Activated naive CD4-positive, alpha-beta T cell (primary cell): ENCODE measurements around the gene C1QC.

Experiments used
- DNase-seq, 4 experiments: peaks; one replicate each; lab custom pipeline; 2025; lab: John Stamatoyannopoulos, UW

Gene C1QC

DNA sequence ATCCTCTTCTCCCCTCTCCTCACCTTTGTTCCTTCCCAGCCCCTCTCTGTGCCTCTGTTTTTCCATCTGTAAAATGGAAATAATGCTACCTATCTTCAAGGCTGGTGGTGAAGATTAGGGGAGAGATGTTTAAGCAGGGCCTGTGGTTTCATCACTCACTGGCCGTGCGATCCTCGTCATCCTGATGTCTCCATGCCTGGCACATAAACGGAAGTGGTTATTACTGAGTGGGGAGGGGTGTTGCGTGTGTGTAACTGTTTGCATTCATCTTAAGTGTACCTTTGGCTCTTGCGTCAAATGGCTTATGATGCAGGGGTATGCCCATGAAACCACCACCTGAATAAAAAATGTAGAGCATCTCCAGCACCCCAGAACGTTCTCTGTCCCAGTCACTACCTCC, 24.2 kb upstream of the C1QC start:
- DNase-seq: no peak

DNA sequence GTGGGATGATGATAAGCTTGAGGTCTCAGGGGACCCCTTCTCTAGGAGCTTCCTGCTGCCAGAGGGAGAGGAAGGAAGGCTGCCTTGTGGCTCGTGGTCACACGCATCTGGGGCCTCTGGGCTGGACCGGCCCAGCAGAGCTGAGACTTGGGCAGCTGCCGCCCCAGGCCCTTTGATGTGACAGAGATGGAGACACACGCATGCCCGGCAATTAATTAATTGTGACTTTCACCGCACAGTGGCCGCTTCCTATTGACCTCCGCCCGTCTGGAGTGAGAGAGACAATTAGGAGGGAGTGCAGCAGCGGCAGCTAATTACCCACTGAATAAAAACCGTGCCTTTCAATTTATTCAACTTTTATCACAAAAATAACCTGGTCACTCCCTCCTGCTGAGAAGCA, 23.6 kb upstream of the C1QC start:
- DNase-seq: no peak

DNA sequence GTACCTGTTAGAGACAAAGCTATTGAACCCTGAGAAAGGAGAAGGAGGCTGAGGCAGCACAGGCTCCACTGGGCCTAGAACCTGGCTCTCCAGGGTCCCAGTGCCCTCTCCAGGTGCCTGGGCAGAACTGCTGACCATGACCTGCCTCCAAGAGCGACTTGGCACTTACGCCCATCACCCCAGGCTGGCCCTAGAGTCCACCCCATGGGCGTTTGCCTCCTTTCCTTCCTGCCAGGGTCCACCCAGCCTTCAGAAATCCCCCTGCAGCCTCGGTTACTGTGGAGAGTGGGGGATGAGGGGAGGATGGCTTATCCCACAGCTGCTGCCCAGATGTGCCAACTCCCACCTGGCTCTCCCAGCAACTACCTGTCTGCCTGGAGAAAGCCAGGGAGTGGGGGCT, 21.7 kb upstream of the C1QC start:
- no peak for DNase-seq

DNA sequence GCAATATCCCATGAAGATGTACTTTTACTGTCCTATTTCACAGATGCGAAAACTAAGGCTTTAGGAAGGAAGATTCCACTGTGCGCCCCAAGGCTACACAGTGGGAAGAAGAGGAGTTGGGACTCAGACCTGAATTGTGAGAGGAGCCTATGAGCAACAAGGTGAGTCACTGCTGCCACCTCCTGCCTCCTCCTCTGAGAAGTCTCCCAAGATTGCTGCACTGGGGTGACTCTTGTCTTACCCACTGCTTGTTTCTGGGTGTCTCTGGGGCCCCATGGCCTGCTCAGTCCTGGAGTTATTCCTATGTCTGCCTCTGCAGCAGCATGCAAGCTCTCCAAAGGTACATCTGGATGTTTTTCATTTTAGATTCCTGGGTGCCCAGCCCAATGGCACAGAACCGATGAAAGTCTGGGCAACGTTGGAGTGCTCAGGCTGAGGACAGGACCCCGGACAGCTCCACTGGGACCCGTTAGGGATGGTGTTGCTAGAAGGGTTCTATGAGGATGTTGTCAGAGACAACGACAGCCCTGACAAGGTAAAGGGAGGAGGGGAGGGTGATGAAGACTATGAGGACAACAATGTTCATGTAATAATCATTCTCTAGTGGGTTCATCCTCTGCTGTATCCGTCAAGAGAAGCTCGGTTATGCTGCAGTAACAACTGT, 18.0 kb upstream of the C1QC start:
- DNase-seq: no peak

DNA sequence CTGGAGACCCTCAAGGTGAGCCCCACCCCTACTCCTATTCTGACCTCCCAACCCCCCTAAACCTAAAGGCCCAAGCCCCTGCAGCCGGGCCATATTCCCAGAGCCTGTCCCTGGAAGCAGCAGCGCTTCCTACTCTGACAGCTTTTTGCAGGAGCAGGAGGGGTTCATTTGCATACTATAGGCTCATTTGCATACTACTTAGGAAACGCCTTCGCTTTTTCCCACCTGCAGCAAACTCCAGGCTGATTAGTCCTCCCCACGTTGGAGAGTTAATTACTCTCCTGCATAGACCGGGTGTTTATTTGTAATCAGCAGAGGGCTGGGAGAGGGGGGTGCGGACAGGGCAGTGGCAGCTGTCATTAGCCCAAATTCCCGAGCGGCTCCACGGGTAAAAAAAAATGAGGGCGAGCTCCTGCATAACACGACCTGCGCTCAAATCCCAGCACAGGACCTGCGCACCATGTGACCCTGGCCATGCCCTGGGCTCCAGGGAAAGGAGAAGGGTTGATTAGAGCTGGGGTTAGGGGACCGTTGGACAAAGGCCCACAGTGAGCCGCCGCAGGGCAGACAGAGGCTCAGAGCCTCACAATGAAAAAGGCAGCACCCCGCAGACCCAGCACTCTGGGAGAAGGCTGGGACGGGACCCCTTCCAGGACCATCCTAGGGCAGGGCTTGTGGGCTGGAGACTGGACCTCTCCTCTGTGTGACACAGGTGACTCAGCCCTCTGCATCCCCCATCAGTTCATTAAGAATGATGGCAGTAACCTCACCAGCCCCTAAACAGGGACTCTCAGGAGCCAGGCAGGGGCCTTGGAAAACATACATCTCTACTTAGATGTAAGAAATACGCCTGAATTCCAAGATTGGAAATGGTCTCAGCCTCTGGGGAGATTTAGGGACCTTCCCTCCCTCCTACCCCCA, 16.9 kb upstream of the C1QC start:
- DNase-seq: no peak

DNA sequence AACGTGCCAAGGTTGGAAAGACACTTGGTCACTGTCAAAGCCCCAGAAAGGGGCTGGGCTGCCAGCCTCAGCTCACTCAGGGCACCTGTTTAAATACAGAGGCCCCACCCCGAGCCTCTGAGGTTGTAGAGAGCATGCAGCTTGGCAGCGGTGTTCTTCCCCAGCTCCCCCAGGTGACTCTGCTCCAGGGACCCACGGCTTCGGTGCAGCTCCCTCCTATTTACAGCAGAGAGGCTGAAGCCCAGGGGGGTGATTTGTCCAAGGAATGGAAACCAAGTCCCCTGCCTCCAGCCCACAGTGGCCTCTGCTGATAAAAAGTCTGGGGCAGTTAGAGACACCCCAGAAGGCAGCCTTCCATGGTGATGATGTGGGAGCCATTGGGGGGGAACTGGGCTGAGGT, 16.1 kb upstream of the C1QC start:
- DNase-seq: no peak

DNA sequence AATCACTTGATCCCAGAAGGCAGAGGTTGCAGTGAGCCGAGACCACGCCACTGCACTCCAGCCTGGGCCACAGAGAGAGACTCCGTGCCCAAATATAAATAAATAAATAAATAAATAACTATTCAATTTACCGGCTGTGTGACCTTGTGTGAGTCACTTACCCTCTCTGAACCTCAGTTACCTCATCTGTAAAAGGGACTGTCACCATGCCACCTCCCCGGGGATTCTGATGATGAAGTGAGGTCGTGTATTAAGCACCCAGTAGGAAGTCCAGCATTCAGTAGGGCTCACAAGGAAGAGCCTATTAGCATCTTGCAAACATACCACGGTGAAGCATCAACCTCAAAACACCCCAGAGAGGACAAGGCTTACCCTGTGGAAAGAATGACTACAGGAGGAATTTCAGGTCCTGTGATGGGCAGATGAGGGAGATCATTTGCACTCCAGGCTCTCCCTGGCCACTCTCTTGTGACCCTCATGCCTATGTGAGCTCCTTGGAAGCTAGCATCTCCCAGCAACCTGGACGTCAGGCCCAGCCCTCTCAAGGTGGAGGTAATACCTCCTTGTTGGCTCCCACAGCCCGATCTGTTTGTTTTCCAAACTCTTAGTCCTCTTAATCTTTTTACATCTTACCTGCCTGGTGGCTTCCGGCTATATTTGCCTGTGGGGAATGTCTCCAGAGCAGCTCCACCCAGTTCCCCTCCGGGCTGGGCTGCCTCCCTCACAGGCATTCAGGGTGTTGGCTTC, 14.6 kb upstream of the C1QC start:
- no peak for DNase-seq

DNA sequence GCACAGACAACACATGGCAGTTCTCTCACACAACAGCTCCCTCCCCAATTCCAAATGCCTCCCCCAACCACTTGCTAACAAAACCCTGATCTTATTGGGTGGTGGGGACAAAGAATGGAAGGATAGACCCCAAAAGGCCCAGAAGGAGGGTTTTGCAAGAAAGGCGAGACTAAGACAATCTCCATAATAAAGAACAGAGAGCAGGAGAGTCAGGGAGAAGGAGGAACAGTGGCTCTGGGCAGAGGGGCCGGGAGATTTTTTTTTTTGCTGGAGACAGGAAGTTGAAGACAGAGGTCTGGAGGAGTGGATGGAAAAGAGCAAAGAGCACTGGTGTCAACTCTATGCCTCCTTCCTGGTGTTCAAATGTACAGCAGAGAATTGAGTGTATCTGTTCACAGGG, 13.5 kb upstream of the C1QC start:
- no peak for DNase-seq

DNA sequence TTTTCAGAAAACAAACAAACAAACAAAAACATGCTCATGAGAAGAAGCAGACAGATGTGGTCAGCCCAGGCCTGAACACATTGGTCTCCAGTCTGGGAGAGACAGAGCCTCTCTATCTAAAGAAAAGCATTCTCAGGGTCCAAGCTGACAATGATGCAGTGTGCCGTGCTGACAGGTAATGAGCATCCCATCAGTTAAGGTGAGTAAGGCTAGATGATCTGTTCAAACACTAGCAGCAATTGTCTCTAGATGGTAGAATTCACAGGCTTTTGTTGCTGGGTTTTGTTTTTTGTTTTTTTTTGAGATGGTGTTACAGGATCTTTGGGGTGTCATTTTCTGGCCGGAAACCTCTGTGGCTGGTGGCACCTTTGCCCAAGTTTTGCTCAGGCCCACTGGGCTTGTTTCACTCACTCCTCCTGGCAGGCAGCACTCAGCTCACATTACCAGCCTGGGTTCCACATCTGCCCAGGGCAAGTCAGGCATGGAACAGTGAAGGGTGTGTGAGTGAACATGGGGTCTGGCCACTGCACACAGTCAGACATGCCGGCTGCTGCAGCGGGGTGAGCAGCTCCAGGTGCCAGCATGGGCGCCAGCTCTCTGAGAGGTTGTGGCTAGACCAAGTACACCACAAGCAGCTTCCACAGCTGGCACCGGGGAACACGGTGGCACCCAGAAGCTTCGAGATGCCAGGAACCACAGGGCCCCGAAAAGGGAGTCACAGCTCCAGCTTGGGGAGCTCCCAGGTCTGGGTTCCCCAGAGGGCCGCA, 9.6 kb upstream of the C1QC start:
- DNase-seq: no peak

DNA sequence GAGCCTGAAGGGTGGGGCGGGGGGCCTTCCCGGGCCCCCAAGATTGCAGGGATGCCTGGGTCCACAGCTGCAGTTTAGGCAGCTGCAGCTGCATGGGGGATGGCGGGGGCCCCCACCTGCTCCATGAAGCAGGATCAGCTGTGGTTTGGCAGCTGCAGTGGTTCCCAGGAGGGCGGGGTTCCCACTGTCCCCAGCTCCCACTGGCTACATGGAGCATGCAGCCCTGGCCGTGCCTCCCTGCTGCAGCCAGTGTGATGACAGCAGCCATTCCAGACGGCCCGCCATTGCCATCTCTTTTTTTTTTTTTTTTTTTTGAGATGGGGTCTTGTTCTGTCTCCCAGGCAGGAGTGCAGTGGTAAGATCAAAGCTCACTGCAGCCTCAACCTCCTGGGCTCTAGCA, 8.0 kb upstream of the C1QC start:
- DNase-seq: no peak

DNA sequence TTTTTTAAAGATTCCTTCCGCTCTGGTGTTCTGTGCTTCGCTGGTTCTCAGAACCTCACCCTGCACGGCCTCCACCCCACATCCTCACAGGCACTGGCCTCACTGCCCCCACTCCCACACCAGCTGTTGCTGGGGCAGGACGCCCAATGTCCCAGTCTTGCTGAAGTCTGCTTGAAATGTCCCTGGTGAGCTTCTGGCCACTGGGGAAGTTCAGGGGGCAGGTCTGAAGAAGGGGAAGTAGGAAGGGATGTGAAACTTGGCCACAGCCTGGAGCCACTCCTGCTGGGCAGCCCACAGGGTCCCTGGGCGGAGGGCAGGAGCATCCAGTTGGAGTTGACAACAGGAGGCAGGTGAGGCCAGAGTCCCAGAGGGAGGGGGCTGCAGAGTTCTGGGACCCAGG, 7.1 kb upstream of the C1QC start, which contains the start of gene C1QA:
Gene C1QA (plus strand): TSS at position 276 of the 400 bp plus-strand sequence. CDS start 989 bp downstream, outside the sequence.
- DNase-seq: no peak

DNA sequence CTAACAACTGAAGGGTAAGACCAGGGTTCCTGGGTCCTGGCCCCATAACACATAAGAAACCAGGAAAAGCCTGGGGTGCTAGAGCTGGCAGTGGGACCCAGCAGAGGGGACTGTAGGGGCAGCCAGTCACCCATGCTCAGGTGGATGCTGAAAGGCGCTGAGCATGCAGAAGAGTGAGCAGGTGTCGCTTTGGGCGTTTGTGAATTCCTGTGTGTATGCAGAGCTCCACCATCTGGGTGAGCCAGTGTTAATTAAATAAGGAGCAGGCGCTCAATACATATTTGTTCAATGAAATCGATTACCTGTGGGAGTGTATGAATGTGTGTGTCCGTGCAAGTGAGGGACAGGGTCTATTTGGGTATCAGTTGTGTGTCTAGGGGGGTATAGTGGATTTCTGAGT, 6.5 kb upstream of the C1QC start:
- no peak for DNase-seq

DNA sequence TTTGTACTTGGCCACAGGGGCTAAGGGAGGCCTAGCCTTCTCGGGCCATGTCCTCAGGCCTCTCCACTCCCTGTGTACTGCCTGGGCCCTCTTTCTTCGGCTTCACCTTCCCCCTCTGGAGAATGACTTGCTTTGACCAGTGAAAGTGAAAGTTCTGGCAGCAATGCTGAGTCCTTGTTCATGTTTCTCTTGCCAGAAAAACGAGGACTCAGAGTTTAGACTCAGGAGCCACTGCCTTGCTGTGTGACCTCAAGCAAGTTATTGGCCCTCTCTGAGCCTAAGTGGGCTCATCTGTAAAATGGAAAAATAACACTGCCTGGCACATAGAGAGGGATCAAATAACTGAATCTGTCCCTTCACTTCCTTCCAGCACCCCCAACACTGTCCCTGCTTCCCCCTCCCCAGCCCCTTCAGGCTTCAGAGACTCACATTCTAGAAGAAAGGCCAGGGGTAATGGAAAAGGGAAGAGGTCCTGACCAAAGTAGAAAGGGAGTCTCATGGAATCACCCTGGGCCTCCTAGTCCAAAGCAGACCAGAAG, 5.5 kb upstream of the C1QC start:
- no peak for DNase-seq

DNA sequence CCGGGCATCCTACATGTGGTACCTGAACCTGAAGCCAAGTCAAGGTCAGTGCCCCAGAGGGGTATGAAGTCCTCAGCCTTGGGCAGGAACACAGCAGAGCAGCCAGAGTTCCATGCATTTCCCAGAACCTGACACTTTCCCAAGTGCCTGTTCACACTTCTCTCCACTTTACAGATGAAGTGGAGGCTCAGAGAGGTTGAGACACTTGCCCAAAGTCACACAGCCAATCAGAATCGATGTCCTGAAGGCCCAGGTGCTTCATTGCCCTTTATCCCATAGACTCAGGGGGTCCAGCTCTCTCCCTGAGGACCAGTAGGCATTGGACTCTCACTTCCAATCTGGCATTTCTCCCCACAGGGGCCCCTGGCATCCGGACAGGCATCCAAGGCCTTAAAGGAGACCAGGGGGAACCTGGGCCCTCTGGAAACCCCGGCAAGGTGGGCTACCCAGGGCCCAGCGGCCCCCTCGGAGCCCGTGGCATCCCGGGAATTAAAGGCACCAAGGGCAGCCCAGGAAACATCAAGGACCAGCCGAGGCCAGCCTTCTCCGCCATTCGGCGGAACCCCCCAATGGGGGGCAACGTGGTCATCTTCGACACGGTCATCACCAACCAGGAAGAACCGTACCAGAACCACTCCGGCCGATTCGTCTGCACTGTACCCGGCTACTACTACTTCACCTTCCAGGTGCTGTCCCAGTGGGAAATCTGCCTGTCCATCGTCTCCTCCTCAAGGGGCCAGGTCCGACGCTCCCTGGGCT, 4.8 kb upstream of the C1QC start:
- DNase-seq: no peak

DNA sequence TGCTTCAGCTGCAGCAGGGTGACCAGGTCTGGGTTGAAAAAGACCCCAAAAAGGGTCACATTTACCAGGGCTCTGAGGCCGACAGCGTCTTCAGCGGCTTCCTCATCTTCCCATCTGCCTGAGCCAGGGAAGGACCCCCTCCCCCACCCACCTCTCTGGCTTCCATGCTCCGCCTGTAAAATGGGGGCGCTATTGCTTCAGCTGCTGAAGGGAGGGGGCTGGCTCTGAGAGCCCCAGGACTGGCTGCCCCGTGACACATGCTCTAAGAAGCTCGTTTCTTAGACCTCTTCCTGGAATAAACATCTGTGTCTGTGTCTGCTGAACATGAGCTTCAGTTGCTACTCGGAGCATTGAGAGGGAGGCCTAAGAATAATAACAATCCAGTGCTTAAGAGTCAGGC, 4.1 kb upstream of the C1QC start:
- no peak for DNase-seq

DNA sequence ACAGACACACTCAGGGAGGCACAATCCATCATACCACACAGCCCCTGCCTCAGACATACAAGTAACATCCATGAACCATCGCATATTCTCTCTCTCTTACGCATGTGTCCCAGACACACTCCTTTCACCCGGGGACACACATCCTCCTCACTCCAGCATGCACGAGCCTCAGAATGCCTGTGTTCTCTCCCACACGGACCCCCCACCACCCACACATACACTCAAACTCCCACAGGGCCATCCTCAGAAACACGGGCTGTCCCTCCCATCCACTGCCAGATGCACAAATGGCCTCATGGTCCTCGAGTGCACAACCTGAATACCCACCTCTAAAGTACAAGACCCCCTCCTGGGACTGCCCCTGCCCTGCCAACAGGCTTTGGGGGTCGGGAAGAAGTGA, 2.2 kb upstream of the C1QC start:
- DNase-seq: no peak

DNA sequence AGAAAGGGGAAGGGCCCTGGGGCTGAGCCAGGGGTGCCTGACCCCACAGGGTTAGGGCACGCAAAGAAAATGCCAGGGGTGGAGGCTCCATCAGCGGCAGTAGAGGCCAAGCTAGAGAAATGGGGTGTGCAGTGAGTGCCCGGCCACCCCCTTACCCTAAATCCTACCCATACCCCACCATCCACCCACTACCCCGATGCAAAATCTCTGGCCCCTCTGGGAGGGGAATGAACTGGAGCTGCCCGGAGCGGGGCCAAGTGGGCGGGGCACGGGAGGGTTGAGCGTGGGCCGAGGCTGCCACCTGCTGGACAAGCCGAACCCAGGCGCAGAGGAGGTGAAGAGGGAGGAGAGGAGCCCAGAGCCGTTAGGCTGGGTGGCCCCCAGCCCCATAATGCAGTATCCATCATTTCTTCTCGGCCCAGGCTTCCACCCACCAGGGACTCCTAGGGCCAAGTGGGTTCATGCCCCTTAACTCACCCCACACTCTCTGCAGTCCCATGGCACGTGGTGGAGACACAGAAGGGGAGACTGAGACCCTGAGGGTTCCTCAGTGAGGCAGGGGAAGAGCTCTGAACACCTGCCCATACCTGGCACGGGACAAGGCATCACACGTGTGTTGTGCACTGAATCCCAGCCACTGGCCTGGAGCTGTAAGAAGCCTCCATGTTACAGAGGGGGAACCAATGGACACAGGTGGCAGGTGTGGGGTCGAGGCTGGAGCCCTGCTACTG, 1.4 kb upstream of the C1QC start:
- peak; percentile 35 to 61 (median 48) for DNase-seq

DNA sequence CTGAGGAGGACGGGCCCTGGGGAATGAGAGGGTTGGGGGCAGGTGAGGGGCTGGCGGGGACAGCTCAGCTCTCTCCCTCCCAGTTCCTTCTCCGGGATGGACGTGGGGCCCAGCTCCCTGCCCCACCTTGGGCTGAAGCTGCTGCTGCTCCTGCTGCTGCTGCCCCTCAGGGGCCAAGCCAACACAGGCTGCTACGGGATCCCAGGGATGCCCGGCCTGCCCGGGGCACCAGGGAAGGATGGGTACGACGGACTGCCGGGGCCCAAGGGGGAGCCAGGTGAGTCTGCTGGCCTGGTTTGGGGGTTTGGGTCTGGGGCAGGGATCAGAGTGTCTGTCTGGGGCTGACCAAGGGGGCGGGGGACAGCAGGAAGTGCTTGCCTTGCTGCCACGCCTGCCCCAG, 495 bp downstream of the C1QC start:
- DNase-seq: no peak

DNA sequence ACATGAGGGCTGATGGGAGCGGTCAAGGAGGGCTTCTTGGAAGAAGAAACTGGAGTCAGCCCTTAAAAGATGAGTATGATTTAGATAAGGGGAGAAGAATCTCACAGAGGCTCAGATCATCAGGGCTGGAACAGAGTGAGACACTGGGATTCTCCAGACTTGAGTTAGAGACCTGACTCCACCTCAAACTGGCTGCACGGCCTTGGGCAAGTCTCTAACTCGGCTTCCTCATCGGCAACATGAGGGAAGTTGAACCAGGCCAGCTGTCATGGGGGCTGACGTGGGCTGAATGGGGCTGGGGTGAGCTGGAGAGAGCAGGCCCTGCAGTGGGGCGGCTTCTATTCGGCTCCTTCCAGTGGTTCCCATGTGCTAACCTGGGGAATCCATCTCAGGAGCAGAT, 2.5 kb downstream of the C1QC start:
- no peak for DNase-seq

DNA sequence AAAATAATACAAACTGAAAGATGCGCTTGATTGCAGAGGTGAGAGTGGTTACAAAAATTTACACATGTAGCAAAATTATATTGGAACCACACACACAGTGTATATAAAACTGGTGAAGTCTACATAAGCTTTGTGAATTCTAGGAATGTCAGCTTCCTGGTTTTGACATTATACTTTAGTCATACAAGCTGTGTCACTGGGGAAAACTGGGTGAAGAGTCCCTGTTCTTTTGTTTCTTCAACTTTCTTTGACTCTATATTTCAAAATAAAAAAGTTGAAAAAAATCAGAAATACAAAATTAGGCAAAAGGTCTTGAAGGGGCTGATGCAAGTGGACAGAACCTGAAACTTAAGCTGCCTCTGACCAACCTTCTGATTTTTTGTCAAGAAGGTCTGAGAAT, 3.0 kb downstream of the C1QC start:
- DNase-seq: no peak
